Stimulated activated CD4-positive, alpha-beta T cell treated with anti-CD3 and anti-CD28 coated beads, TNF-alpha, amount 100 ng/mL, for 24 hours (primary cell): ENCODE data around the gene MYH9.

Source experiments
- DNase-seq, 3 experiments: peaks; one replicate each; pipeline ENCODE4 v3.0.0-alpha.2; 2020; ENCODE audit warnings: low read depth in 3 of 3

Gene MYH9

GRCh38 chr22:36386351-36386899 lies 1.3 kb downstream of the MYH9 start:
- peak in 1 of 3 experiments; percentile 63 for DNase-seq

- DNase-seq: peak in 2 of 3 experiments; percentile 53 to 69
Measured at GRCh38 chr22:36385491-36386350, 2.0 kb downstream of the MYH9 start.

- no peak for DNase-seq
Measured at GRCh38 chr22:36384766-36385481, 2.8 kb downstream of the MYH9 start.

- peak in 1 of 3 experiments; percentile 57 for DNase-seq
Measured at GRCh38 chr22:36383110-36383581, 4.6 kb downstream of the MYH9 start.

GRCh38 chr22:36381513-36382128 lies 6.1 kb downstream of the MYH9 start:
- DNase-seq: no peak

DNA sequence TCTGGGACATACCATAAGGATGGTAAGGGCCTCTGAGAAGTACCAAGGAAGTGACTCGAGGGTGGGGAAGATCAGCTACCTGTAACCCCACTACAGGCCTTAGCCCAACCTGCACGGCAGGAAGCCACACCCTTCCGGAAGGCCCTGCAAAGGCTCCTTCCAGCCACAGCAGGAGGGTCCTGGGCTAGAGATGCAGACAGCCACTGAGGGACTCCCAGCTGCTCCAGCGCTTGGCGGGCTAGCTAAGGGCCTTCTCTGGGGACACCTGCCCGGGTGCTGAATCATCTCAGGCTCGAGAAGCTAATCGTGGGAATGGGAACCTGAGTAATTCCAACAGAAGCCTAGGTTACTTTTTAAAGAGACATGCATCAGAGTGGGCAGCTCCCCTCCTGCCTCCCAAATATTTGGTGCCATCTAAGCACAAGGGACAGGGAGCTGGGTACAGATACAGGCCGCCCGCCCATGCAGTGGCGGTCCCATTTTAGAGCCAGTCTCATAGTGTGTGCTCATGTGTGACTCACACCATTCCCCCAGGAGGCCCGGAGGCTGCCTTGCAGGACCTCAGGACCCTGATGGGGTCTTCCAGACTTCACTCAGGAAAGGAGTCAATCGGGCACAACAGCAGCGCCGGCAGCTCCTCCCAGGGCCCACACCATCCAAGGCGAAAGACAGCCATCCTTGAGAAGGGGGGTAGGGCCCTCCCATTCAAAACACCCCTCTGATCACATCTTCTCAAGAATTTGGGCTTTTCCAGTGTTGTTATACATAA lies 8.0 kb downstream of the MYH9 start:
- no peak for DNase-seq

GRCh38 chr22:36378869-36379217 lies 8.9 kb downstream of the MYH9 start:
- no peak for DNase-seq

DNA sequence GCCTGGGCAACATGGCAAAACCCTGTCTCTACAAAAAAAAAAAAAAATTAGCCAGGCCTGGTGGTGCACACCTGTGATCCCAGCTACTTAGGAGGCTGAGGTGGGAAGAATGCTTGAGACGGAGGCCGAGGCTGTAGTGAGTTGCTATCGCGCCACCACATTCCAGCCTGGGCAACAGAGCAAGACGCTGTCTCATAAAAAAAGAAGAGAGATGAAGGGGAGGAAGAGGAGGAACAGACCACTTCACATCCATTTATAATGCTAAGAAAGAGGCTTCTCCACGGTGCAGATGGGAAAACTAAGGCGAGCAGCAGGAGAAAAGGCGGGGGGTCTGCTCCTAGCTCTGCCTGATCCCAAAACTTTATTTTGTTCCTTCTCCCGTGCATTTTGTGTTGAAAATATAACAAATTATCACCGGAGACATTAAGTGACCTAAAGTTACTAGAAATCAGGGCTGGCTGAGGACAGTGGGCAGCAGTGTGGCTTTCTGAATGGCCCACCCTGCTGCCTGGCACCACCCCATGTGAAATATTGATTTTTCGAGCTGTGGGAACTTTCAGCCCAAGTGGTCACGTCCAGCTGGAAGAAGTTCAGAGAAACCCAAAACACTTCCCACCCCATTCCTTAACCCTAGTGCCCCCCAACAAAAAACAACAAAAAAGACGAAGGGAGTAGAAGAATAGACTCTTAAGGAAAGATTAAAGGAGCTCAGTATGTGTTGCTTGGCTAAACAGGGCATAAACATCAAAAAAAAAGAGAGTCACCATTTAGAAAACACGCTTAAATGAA lies 9.5 kb downstream of the MYH9 start:
- DNase-seq: no peak

DNA sequence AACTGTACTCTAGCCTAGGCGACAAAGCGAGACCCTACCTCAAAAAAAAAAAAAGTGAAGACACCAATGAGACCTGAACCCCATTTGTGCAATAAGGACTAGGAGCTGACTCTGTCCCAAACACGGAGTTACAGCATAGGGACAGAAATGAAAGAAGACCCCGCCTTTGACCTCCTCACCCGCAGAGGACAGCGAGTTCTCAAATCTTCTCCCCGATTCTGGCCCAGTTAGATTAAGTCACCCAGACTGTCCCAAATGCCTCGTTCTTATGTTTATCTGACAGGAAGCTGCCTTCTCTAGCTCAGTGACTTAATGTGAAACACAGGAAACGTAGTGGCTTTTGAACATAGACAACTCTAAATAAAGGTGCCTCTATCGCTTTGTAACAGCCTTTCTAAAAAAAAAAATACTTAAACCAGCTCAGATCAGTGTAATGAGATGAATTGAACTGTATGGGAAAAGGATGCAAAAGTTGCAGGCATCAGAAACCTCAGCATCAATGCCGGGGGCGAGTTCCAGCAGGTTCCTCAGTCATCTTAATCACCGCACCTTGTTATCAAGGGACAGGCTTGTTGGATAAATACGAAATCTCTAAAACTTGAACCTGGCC lies 10.6 kb downstream of the MYH9 start:
- no peak for DNase-seq

DNA sequence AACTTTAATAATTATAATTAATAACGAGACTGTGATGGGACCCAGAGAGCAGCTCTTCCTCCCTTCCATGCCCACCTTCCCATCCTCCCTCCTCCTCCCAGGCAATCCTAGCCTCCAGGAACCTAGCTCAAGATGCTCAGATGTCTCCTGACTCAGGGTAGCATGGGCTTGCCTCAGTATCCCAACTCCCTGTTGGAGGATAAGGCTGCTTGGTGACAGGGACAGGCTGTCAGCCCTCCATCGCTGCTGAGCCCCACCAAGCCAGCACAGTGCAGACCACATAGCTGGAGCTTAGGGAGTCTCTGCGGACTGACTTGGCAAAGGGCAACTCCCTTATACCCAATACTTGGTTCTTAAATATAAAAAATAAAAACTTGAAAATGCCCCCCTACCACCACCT lies 11.5 kb downstream of the MYH9 start:
- DNase-seq: no peak

DNA sequence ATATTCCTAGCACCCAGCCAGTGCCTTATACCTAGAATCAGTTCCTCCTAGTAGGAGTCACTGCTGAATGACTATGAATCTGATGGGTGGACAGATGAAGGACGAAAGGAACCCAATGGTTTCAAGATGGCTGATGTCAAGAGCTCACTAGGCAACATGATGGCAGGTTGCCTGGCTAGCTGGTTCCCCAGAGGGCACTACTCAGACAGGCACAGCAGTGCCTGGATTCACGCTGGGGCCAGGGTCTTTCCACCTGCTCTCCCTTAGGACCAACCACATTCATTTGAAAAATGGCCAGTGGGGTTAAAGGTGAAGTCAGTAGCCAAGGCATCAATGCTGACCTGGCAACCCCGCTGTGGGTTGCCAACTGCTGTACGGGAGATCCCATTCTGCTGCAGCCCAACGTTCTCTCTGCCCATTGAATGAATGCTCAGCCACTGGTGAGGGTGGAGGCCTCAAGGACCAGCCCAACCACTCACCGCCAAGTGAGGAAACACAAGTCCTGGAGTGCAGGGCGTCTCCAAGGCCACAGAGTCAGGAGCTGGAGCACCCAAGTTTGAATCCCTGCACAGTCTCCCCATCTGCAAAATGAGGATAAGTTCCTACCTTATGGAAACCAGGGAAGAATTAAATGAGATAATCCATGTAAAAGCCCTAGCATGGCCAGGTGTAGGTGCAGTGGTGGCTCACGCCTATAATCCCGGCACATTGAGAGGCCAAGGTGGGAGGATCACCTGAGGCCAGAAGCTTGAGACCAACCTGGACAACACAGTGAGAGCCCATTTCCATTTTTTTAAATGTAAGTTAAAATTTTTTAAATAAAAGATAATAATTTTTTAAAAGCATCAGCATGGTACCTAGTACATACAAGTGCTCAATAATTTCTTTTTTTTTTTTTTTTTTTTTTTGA lies 12.4 kb downstream of the MYH9 start:
- no peak for DNase-seq

DNA sequence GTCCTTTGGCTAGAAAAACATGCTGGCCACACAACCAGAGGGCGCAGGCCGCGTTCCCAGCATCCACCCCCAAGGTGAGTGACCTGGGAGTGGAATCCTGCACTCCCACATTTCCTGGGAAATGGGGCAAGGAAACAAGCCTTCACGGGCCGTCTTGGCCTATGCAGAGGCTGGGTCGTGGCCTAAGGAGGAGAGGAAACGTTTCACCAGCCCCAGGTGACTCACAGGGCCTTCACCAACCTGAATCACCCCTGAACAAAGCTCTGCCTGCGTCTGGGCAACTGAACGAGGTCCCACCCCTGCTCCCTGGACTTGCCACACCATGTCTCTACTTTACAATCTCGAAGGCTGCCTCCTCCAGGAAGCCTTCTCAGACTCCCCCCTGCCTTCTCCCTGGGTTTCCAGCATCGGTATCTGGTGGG lies 13.2 kb downstream of the MYH9 start:
- peak in 1 of 3 experiments; percentile 67 for DNase-seq

DNA sequence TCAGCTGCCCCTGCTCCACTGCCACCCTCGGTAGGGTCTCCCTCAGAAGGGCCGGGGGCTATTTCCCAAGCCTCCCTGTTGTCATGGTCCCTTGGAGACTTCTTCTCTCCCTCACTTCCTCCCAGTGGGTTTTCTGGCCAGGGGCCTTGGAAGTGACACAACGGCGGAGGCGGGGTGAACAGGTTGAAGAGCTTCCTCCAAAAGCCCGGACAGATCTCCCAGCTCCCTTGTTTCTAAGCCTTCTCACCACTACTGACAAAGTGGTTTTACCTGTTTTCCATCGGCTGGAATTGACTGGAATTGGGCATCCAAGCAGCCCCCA lies 14.5 kb downstream of the MYH9 start:
- DNase-seq: no peak

DNA sequence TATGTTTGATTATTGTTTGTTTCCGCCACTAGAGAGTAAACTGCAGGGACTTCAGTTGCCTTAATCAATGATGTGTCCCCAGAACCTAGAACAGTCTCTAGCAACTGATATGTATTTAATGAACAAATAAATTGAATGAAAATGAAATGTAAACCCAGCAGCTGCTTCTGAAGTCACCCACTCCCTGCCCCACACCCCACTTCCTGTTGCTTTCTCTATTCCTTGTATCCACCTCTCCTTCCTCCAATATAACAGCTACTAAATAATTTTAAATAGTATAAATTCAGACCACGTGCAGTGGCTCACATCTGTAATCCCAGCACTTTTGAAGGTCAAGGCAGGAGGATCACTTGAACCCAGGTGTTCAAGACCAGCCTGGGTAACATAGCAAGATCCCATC lies 15.8 kb downstream of the MYH9 start:
- DNase-seq: no peak

DNA sequence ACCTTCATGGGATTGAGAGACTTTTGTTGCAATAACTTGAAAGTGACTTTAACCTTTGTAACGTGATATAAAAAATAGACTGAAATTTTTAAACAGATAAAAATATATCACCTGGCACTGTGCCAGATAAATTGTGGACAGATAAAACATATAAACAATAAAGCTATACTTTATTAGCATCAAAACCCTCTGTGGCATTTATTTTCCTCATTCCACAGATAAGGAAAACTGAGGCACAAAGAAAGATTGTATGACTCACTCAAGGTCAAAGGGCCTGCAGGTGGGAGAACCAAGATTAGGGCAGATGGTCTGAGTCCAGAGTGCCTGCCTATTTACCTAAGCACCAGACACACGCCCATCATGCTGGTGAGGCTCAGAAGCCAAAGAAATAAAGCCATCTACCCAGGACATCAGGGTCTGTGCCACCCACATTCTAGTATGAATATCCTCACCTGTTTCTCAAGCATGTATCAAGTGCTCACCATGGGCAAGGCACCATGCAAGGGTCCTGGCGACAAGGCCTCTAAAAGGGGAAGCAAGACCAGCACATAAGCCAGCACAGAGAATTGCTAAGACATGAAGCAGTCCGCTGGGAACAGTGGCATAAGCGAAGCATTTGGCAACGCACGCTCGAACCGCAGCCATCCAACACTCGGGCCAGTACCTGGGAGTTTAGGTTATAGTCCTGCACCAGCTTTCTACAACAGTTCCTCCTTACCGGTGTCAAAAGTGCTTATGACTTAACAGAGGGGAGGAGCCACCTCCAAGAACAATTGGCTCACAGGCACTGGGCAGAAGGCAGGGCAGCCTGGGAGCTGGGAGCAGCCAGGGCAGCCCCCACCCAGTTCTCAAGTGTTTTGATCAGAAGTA lies 17.6 kb downstream of the MYH9 start:
- DNase-seq: no peak

DNA sequence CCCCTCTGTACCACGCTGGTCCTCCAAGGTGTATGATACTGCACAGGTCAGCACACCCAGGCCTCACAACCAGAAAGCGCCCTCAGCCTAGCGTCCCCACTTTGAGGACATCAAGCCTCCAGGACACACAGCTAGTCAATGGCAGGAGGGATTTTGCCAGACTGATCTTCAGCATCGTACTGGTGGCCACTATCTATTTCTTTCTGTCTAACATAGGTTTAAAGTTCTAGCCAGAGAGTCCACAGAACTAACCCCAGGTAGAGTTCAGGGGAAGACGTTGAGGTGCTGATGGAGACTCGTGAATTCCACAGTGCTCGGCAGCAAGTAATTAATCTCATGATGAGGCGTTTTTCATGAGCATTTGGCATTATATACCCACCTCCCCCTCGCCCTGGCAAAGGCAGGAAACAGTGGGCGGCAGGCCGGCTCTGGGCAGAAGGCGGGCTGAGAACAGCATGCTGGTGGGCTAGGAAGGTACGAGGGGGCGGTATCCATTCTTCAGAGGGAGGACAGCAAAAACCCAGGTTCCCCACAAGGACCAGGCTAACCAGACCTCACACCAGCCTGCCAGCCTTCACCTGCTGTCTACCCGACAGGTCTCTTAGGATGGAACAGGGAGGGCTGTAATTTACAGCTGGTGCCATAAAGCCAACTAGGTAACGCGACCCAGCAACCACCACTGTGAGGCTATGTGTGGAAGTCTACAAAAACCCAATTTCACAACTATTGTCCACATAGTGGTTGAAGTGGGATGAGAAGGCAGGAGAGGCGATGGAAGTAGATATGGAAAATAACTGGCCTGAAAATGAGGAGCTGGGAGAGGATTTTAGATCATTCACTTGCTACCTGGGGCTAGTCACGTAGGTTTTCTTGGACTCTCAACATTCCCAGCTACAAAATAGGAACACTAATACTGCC lies 18.5 kb downstream of the MYH9 start:
- no peak for DNase-seq

DNA sequence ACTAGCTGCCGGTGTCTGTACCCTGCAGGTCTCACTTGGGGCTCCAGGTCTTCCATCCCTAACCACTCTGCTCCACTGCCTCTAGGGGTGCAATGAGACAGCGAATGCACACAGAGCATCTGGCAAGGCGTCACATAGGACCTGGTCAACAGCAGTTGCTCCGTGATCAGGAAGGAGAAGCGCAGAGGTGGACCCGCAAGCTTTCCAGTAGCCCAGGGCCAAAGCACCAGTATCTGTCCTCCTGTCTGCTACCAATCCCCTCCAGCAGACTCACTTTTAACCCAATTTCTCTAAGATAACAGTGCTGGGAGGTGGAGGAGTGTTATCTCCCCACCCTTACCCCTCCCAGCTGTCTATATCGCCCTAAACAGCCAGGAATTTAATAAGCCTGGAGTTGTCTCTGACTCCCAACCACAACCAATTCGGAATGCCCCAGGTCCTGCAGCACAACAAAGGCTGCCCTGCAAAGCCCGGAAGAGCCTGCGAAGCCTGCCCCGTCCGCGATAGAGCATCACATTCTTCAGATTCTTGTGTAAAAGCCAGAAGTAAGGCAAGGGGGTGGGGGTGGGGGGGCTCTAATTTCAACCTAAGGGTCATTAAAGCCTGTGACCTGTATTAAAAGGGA lies 19.3 kb downstream of the MYH9 start:
- DNase-seq: no peak
